GM13977 (cell line): ENCODE results near the gene UBXN6.

ENCODE experiments used
- DNase-seq: peaks from one replicate; pipeline ENCODE4 v3.0.0; 2012; ENCODE audit warnings: low spot score
- CTCF ChIP-seq: IDR thresholded peaks from 2 replicates; pipeline ENCODE4 v1.5.1; 2012; ENCODE audit warnings: mild to moderate bottlenecking, control low read depth; ENCODE audit not compliant: insufficient read depth; ENCODE audit errors: extremely low read depth, missing control alignments
- in situ Hi-C: fragments of 300-500 bp; cut with MboI; formaldehyde crosslinking; loops from one replicate; pipeline ENCODE4 v1.12.0; 2022; ENCODE audit warnings: low sequenced_read_pairs, low pct_unique_long_range_greater_than_20kb, mixed read lengths, inconsistent platforms; ENCODE audit not compliant: unreplicated experiment

UBXN6 gene

GRCh38 chr19:4503825-4504170 is 46.2 kb upstream of the UBXN6 start:
- DNase-seq, result no peak
- TF ChIP-seq CTCF, result no peak
- in situ Hi-C loops, result no loop called here

DNA sequence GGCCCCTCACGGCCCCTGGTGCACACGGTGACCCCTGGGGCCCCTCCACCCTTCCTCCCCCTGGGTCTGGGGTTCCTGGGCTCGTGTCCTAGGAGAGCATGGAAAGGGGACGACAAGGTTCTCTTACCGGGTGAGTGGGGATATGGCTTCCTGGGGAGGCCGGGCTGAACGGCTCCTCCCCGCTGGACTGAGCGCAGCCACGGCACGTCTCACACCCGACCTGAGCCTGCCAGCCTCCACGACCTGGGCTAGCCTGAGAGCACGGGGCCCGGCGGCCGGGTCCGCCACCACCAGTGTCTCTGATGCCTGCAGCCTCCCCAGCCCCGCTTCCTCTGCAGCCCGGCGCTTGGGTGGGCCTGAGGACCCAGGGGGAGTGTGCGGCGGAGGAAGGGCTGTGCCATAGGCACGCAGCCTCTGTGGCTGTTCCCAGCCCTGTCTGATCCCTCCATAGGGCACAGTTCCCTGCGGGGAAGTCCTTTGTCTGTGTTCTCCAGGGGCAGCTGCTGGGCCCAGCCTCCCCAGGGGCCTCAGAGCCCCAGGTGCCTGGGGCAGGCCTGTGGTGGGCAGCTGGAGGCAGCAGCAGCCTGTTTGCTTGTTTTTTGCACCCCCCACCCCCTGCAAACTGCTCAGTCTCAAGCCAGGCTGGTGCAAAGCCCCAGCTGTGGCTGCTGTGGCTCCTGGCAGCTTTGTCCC is 45.7 kb upstream of the UBXN6 start:
- no peak for TF ChIP-seq CTCF
- in situ Hi-C loops, result no loop called here

GRCh38 chr19:4502282-4503131 is 44.9 kb upstream of the UBXN6 start:
- no peak for TF ChIP-seq CTCF
- no peak for DNase-seq
- in situ Hi-C loops, result no loop called here

More for the DNA sequence above, 45.7 kb upstream of the UBXN6 start:
- no peak for DNase-seq

GRCh38 chr19:4501691-4502090 is 44.1 kb upstream of the UBXN6 start:
- DNase-seq, result no peak
- no peak for TF ChIP-seq CTCF
- in situ Hi-C loops, result no loop called here

DNA sequence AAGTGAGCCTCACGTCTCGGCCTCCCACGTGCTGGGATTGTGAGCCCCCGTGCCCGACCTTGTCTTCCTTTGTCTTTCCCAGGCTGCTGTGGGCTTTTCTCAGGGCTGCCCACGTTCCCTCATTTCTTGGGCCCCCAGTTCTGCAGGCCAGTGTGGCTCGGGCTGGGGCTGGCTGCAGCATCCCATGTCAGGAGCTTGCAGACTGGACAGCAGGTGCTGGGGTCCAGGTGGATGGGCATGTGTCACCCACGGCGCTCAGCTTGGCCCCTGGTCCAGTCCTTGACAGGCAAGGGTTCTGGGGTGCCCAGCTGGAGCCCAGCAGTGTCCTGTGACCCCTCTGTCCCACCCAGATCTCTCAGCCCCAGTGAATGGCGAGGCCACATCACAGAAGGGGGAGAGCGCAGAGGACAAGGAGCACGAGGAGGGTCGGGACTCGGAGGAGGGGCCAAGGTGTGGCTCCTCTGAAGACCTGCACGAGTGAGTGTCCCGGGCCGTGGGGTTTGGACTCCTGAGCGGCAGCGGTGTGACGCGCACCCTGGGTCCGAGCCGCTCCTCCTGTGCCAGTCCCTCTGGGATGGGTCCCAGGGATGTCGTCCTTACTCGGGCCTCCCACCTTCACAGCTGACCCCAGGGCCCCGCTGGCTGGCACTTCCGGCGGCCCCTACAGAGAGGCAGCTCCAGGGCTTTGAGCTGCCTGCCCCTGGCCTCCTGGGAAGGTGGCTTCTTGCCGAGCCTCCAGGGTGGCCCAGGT is 43.4 kb upstream of the UBXN6 start:
- no peak for TF ChIP-seq CTCF
- DNase-seq, result no peak
- in situ Hi-C loops, result no loop called here

DNA sequence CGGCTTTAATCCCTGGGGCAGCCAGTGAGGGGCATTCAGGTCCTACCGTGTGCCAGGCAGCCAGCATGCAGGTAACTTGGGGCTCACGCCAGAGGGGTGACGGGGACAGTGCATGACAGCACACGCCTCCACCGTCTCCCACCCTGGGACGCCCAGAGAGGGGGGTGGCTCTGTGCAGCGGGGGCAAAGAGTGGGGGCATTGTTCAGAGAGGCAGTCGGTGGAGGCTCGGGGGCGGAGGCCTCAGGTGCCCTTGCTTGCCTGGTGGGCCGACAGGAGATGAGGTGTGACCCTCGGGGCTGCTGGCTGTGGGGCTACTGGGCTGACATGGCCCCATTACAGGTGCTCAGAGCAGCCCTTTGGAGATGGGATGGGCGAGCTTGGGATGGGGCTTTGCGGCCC is 42.3 kb upstream of the UBXN6 start:
- no peak for TF ChIP-seq CTCF
- in situ Hi-C loops, result no loop called here
- DNase-seq, result no peak
